HG03039 (cell line): ENCODE measurements around the gene IPO5.
"Not testable (repeated sequence)": the region's sequence is repeated elsewhere in the genome, so short reads cannot be mapped to it uniquely, and the experiment has no call there.

ENCODE experiments used
- ATAC-seq: cut with Tn5 transposase; IDR thresholded peaks from one replicate; pipeline ENCODE4 v1.9.1; 2021; ENCODE audit warnings: mild to moderate bottlenecking, moderate library complexity; ENCODE audit not compliant: unreplicated experiment

The IPO5 gene

DNA sequence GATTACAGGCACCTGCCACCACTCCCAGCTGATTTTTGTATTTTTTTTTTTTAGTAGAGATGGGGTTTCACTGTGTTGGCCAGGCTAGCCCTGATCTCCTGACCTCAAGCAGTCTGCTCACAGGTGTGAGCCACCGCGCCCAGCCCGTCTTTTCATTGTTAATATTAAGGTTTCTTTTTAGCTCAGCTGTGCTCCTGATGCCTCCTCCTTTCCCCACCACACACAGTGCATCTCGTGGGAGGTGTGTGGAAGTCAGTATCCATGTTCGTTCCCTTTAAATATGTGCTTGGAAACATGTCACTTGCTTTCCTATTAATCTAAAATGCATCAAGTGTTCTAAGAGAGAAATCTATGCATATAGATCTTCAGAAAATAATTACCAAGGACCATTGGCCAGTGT is 53.5 kb downstream of the IPO5 start:
- ATAC-seq = no peak

DNA sequence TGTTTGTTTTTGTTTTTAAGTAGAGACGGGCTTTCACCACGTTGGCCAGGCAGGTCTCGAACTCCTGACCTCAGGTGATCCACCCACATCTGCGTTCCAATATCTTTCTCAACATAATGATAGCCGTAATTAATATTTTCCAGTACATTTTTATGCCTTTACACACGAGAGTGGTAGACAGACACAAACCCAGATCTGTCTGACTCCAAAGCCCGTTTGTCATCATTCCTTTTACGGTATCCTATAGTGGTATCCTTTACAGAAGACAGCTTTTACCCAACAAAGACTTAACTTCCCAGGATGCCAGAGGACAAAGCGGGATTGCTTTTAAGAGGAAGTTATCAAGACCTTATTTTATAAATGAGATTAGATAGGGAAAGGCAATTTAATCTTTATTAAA is 59.8 kb downstream of the IPO5 start:
- no peak for ATAC-seq

- ATAC-seq = no peak
These were observed 61.3 kb downstream of the IPO5 start for GRCh38 chr13:98014766-98015165.

DNA sequence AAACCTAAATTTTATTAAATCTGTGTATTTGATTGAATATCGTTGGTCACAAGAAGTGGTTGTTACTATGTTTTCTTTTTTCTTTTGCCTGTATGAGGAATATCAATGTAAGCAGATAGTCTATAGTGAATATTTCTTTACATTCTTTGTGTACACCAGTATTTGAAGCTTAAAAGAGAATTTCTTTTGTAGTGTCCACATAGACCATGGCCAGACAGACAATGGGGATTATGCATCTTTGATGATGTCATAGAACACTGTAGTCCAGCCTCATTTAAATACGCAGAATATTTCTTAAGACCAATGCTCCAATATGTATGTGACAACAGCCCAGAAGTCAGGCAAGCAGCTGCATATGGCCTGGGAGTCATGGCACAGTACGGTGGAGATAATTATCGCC is 64.8 kb downstream of the IPO5 start:
- no peak for ATAC-seq

GRCh38 chr13:98019186-98019585 is 65.7 kb downstream of the IPO5 start:
- no peak for ATAC-seq

GRCh38 chr13:98020271-98020670 is 66.8 kb downstream of the IPO5 start:
- ATAC-seq = no peak

DNA sequence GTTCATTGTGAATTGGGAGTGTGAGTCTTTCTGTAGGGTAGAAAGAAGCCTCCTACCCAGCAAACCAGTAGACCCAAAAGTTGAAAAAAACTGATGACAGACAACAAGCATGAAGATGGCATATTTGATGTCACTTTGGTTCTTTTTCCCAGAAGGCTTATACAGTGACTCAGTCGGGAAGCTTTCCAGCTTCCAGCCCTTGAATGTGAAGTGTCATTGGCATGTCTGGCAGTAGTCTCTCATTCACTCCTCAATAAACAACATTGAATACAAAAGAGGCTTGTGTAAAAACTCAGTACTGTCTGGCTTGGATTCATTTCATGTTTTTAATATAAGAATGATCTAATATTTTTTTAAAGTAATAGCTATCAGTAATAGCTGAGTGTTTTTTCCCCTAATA is 68.7 kb downstream of the IPO5 start:
- ATAC-seq = no peak

DNA sequence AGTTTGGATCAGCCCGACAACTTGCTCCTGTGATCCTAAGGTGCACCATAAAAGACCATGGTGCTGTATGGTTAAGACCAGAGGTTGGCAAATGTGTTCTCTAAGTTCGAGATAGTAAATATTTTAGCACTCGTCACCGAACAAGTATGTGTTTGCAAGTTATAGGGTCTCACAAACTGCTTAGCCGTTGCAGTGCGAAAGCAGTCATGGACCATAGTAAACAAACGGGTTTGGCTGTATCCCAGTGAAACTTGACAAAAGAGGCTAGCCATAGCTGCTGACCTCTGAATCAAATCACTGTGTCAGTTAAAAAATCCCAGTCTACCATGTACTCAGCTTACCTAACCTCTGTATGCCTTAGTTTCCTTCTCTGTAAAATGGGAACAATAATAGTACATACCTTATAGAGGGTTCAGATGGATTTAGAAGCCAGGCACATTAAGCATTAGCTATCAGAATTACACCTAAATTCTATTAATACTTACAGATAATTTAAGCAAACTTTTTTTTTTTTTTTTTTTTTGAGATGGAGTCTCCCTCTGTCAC is 72.1 kb downstream of the IPO5 start:
- ATAC-seq = no peak

DNA sequence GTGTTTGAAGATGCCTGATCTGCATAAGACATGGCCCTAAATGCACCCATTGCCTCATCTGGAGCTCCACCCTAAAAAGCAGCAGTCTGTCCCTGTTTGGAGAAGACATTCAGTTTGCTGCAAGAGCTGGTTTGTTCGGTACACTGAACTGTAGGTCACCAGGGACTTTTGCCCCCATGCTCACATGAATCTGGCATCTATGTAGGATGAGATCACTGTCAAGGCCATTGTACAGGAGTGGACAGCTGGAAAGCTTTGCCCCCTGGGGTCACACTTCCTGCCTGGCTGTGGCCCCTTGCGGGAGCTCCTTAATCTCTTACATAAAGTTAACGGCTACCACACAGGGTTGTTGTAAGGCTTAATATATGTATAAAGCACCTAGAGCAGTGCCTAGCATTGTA is 73.0 kb downstream of the IPO5 start:
- ATAC-seq = no peak

- no peak for ATAC-seq
These were observed 78.7 kb downstream of the IPO5 start for GRCh38 chr13:98032168-98032567.

DNA sequence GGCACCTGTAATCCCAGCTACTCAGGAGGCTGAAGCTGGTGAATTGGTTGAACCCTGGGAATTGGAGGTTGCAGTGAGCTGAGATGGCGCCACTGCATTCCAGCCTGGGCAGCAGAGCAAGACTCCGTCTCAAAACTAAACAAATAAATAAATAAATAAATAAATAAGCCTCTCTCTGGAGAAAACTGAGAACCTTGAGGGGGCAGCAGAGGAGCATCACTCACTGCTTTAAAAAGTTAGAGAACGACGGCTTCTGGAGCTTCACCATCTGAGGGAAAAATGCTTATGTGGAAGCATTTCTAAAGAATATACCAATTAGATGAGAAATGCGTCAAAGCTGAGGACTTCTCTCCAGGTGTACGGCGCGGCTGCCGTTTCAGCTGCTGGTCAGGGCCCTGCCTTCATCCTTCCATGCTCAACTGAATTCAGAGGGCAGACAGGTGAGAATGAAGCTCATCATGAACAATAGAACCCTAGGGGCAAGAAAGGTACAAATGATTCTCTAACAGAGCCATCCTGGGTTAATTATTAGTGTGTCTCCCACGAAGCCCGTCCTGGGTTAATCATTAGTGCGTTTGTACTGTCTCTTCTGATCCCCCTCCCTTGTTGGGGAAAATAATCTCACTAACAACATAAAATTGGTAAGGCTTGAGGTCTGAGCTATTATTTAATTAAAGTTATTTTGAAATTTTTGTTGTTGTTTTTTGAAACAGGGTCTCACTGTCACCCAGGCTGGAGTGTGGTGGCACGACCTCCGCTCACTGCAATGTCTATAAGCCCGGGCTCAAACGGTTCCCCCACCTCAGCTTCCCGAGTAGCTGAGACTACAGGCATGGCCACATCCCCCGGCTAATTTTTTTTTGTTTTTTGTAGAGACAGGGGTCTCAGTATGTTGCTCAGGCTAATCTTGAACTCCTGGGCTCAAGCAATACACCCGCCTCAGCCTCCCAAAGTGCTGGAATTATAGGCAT is 80.1 kb downstream of the IPO5 start:
- no peak for ATAC-seq

DNA sequence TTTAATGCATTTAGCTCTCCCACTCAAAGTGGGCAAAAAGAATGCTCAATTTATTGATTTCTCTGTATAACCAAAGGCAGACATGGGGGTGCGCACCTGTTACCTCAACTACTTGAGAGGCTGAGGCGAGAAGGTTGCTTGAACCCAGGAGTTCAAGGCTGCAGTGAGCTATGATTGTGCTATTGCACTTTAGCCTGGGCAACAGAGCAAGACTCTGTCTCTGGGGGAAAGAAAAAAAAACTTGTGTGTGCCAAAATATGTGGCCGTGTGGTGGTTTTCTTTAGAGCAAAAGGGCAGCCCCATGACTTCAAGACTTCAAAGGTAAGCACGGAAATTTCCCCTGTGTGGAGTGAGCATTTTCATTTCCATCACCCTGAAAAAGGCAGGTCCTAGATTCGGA is 81.9 kb downstream of the IPO5 start:
- ATAC-seq = no peak

- not testable (repeated sequence) for ATAC-seq
These were observed 83.3 kb downstream of the IPO5 start for GRCh38 chr13:98036564-98037302.

DNA sequence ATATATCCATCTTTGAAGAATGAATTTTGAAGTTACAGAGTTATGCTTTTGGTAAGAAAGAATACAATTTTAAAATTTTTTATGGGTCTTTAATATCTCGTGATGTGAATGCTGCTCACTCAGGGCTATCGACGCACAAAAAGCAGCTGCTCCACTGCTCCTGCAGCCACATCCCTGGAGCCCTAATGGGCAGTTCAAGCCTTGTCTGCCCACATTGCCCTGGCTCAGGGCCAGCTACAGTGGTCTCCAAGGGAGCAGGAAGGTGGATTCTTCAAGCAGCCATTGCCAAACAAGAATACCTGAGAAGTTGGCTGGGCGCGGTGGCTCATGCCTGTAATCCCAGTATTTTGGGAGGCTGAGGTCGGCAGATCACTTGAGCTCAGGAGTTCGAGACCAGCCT is 85.8 kb downstream of the IPO5 start:
- ATAC-seq = no peak

DNA sequence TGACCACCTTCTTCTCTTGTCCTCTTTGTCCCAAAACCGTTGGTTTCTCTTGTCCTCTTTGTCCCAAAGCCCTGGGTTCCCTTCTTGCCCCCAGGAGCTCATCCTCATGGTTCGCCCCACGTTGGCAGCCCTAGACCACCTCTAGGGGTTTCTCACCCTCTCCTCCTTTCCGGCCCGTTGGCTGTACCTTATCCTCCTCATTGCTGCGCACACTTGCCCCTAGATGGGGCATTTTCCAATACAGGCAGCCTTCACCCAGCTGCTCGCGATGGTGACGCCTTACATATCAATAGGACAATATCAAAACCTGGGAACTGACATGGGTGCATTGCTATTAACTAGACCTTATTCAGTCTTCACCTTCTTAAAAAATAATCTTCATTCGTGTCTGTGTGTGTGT is 86.5 kb downstream of the IPO5 start:
- ATAC-seq = no peak

DNA sequence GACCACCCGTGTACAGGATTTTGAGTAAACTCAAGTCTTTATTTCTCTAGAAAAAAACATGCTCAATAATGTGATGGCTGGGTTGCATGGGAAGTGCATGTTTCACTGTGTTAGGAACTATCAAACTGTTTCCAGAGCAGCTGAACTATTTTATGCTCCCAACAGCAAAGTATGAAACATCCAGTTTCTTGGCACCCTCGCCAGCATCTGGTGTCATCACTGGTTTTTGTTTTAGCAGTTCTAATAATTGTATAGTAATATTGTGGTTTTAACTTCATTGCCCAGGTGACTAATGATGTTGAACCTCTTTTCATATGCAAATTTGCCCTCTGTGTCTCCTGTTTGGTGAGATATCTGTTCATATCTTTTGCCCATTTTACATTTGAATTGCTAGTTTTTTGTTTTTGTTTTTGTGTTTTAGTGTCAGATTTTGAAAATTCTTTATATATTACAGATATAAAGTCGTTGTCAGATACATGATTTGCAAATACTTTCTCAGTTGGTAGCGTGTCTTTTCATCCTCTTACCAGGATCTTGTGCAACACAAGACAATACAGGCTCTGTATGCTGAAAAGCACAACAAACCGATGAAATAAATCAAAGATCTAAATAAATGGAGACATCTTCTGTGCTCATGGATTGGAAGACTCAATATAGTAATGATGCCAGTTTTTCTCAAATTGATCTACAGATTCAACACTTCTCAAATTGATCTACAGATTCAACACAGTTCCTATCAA is 87.8 kb downstream of the IPO5 start:
- no peak for ATAC-seq

DNA sequence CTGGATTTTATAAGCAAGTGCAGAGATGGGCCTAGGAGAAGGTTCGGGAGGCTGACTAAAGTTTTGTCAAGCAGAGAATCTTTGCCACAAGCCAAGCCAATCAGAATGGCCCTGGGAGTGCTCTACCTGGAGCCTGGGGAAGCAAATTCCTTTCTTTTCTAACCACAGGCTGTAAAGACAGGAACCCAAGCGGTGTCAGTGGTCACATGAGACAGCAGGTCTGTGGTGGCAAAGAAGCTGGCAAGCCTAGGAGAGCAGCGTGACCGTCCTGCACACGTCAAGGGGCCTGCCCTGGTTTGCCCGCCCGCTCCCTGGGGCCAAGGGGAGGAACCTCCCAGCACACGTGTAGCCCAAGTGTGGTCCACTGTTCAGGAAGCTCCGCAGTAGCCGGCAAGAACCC is 90.8 kb downstream of the IPO5 start:
- no peak for ATAC-seq

DNA sequence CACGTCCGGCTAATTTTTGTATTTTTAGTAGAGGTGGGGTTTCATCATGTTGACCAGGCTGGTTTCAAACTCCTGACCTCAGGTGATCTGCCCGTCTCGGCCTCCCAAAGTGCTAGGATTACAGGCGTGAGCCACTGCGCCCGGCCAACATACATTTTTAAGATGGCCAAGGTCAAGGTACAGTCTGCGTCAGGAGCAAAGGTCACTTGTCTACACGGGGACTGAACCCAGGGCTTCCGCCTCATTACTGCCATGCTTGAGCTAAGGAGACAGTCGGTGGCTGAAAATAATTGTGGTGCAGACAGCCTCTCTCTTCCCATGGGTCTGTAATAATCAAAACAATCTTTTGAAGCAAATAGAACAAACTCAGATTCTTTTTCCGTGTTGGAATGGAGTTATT is 94.3 kb downstream of the IPO5 start:
- ATAC-seq = not testable (repeated sequence)

GRCh38 chr13:98048265-98048664 is 94.8 kb downstream of the IPO5 start:
- no peak for ATAC-seq

- no peak for ATAC-seq
These were observed 96.6 kb downstream of the IPO5 start for GRCh38 chr13:98050041-98050466.

DNA sequence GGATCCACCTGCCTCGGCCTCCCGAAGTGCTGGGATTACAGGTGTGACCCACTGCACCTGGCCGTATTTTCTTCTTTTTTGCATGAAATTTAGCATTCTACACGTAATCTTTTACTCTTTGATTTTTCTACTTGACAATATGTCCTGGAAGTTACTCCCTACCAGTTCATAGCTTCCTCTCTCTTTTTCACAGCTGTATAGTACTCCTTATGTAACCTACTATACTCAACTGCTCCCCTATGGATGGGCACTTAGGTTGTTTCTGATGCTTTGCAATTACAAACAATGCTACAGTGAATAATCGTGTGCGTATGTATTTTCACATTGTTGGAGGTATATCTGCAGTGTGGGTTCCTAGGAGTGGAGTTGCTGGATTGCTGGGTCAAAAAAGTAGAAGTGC is 98.9 kb downstream of the IPO5 start:
- no peak for ATAC-seq
